ENCODE data around the gene UTY.
"Not testable (repeated sequence)": the region's sequence is repeated elsewhere in the genome, so short reads cannot be mapped to it uniquely, and the experiment has no call there.

UTY gene

GRCh38 chrY:13296176-13296890, 183.5 kb downstream of the UTY start:
- no peak for DNase-seq

GRCh38 chrY:13295026-13295425, 184.8 kb downstream of the UTY start:
- no peak for DNase-seq

- DNase-seq: no peak
Measured at GRCh38 chrY:13291199-13291598, 188.6 kb downstream of the UTY start.

GRCh38 chrY:13282151-13283054, 197.4 kb downstream of the UTY start:
- DNase-seq: not testable (repeated sequence)

- DNase-seq: no peak
Measured at GRCh38 chrY:13279561-13279960, 200.3 kb downstream of the UTY start.

- no peak for DNase-seq
Measured at GRCh38 chrY:13271706-13272105, 208.1 kb downstream of the UTY start.

- DNase-seq: not testable (repeated sequence)
Measured at GRCh38 chrY:13253941-13254440, 225.8 kb downstream of the UTY start.

- DNase-seq: no peak
Measured at GRCh38 chrY:13250421-13250820, 229.4 kb downstream of the UTY start.

GRCh38 chrY:13243716-13244115, 236.1 kb downstream of the UTY start:
- DNase-seq: no peak

GRCh38 chrY:13233901-13234300, 245.9 kb downstream of the UTY start:
- no peak for DNase-seq

- DNase-seq: no peak
Measured at GRCh38 chrY:13233118-13233517, 246.7 kb downstream of the UTY start.

- DNase-seq: no peak
Measured at GRCh38 chrY:13227354-13227953, 252.4 kb downstream of the UTY start.

GRCh38 chrY:13210961-13211646, 268.7 kb downstream of the UTY start:
- no peak for DNase-seq

GRCh38 chrY:13205214-13205613, 274.6 kb downstream of the UTY start:
- DNase-seq: no peak
